NCI-H187 treated with DMSO at 0.1 percent for 48 hours (cell line): Measurements from ENCODE around the gene STEAP1B.
A peak's percentile ranks its signal among the peaks of the same experiment; 100 is the strongest.

Source experiments
- DNase-seq: peaks from one replicate; lab custom pipeline; 2025; lab: John Stamatoyannopoulos, UW

Gene STEAP1B

GRCh38 chr7:22429386-22429785 lies 70.6 kb downstream of the STEAP1B start:
- DNase-seq: no peak

- DNase-seq: no peak
Measured at GRCh38 chr7:22427855-22428254, 72.1 kb downstream of the STEAP1B start.

DNA sequence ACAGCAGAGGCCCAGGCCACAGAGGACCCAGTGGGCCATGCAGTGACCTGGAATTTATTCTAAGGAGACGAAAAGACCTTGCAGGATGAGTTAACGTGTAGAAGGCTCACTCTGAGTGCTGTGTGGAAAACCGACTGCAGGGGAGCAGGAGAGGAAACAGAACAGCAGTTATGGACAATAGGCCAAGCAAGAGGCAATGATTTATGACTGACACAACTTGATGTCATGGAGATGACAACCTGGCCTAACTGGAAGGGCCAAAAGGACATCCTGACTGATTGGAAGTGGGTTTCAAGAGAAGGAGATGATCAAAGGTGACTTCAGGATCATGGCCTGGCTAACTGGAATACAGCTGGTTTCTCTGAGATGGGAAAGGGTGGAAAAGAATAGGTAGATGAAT lies 72.9 kb downstream of the STEAP1B start:
- DNase-seq: no peak

DNA sequence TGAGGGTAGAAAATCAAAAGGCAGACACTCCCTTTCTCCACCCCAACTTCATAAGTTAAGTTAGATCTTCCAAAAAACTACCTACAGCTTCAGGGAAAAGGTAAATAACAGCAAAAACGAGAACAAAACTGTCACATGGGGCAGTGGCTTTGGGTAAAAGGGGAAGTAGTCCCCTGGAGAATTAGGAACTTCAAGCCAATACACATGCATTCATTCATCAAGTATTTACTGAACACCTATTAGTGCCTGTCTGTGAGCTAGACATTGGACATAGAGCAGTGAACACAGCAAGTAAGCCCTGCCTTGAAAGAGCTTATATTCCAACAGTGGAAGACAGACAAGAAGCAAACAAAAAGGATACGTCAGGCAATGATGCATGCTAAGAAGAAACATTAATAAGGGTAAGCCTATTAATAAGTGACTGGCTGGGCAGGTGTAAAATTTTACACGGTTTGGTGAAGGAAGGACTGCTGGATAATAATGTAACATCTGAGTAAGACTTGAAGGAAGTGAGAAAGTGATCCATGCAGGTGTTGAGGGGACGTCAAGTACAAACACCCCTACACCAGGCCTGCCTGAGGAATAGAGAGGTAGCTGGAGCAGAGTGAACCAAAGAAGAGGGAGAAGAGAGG lies 73.4 kb downstream of the STEAP1B start:
- no peak for DNase-seq

DNA sequence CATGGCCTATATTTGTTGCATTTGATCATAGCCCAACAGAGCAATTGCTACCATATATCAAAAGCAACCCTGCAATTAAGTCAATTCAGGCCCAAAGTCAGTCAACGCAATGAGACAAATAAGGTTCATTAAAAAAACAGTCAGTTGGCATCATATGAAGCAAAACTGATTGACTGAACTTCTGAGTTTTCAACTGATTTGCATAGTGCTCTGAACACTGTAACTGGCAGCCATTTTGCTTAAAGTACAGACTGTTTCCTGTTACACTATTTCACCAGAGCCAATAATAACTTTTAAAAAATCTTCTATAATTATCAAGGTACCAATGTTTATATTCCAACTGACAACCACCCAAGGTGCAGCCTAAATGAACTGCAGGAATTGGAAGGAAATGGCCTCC lies 74.6 kb downstream of the STEAP1B start:
- DNase-seq: no peak

DNA sequence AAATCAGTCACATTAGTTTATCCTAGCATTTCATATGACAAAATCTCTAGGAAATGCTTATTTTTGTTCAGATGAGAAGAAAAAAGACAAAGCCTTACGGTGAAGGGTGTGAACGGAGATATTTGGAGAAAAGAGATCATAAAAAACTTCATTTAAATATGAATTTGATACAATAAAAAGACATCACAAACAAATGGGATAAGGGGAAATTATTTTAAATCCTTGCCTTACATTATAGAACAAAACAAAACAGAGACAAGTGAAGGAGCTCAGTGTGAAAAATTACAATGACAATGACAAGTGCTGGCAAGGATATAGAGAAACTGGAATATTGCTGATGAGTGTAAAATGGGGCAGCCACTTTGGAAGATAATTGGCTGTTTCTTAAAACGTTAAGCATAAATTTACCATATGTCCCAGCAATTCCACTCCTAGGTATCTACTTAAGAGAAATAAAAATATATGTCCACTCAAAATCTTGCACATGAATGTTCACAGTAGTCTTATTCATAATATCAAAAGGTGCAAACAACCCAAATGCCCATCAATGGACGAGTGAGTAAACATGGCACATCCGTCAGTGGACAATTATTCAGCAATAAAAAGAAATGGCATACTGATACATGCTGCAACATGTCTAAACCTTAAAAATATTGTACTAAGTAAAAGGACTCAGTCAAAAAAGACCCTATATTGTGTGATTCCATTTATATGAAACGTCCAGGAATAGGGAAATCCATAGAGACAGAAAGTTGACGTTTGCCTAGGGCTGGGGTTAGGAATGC lies 77.0 kb downstream of the STEAP1B start:
- no peak for DNase-seq

DNA sequence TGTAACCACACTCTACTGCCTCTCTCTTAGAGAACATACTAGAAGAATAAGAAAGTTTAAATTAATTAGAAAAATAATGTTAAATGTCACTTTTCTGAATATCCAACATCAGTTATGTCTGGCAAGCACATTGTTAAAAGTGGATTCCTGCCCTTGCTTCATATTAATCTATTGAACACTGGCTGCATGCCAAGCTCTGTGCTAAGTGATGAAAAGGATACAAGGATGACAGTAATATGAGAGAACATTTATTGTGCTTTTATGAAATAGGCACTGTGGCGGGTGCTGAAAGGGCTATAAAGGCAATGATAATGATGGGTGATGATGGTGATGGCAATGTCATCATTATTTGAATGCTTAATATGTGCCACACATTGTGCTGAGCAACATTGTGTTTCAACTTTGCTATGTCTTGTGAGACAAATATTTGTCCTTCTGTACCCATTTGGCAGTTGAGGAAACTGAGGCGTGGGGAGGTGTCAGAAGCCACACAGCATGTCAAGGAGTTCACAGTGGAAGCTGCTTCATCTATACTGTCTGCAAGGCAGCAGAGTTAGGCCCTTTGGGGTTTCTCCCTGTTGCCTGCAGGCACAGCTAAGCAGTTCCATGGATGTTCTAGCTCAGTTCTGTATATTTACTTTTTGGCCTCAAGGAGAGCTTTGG lies 78.9 kb downstream of the STEAP1B start:
- no peak for DNase-seq

GRCh38 chr7:22420008-22420407 lies 80.0 kb downstream of the STEAP1B start:
- DNase-seq: no peak

DNA sequence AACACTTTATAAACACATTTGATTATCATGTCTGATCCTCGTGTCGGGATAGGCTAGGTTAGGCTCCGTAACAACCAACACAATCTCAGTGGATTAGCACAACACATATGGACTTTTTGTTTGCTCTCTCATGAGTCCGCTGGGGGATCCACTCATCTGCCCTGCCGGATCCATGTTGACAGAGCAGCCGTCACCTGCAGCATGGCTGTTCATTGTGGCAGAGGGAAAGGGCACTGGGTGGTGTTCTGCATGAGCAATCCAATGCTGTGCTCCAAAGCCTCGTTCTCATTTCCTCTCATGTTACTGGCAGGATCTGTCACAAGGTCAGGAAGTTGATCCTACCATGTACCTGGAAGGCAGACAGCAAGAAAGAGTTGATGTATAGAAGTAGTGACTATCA lies 80.5 kb downstream of the STEAP1B start:
- DNase-seq: no peak

- DNase-seq: no peak
Measured at GRCh38 chr7:22418251-22419046, 81.5 kb downstream of the STEAP1B start.

- DNase-seq: no peak
Measured at GRCh38 chr7:22417841-22418240, 82.1 kb downstream of the STEAP1B start.

DNA sequence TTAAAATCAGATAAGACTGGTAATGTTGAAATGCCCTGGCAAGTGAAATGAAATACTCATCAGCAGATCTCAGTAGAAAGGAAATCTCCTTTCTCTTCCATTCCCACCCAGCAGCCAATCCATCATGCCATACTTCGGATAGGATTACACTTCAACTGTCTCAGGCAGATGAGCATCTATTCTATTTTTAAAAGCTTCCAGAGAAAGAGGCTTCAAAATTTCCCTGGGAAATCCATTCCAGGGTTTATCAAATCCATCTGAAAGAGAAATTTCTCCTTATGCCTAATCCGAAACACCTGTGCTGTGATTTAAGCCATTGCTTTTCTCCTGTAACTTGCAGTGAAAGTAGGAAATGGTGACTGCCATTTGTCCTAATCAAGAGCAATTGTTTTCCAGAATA lies 82.6 kb downstream of the STEAP1B start:
- peak; percentile 52 for DNase-seq

- DNase-seq: no peak
Measured at GRCh38 chr7:22414424-22414823, 85.6 kb downstream of the STEAP1B start.

DNA sequence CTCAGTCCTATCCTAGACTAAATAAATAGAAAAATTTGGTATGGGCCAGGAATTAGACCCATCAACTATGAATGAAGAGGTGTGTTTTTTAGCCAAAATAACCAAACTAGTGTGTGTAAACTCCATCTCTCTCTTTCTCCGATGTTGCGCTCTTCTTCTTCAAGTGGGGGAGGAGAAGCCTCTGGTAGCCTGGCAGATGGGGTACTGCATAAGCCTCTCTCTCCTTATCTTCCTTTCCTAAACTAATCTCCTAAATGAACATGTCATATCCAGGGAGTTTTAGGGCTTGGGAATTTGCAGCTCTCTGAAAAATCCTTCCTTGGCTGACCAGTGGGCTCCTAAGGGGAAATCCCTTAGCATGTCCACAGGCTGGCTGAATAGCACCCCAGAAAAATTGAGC lies 86.8 kb downstream of the STEAP1B start:
- no peak for DNase-seq

- DNase-seq: no peak
Measured at GRCh38 chr7:22411977-22412693, 87.9 kb downstream of the STEAP1B start.

- no peak for DNase-seq
Measured at GRCh38 chr7:22406715-22407114, 93.3 kb downstream of the STEAP1B start.

GRCh38 chr7:22404421-22405023 lies 95.5 kb downstream of the STEAP1B start:
- no peak for DNase-seq

GRCh38 chr7:22403344-22403743 lies 96.6 kb downstream of the STEAP1B start:
- no peak for DNase-seq

DNA sequence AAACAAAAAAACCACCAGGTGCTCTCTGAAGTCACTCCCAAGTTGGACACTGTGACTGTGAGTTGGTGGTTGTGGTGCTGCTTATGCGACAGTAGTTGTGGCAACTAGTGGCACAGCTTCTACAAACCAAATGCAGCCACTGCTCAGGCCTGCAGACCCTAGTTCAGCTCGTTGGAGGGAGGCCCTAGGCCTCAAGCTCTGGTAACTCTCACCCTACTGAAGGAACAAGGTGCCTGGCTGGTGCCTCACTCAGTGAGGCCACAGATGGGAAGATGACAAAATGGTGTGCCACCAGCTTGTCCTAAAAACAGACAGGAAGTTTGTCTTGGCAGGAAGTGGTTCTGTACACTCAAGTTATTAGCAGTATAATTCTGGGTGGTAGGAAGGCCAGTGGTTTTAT lies 97.7 kb downstream of the STEAP1B start:
- DNase-seq: no peak

GRCh38 chr7:22400936-22401553 lies 98.9 kb downstream of the STEAP1B start:
- DNase-seq: no peak
